Measurements from ENCODE around the gene TUBGCP3.

- no peak for TF ChIP-seq CTCF (IDR thresholded peaks at IDR 0.05)
- no peak for TF ChIP-seq EZH2 (IDR thresholded peaks at IDR 0.05; ENCODE audit: borderline replicate concordance, insufficient read depth, low read depth, low read length, poor library complexity, severe bottlenecking)
Measured at GRCh38 chr13:112495465-112495864, 92.5 kb downstream of the TUBGCP3 start.

All from B cell (primary cell).